ENCODE results near the gene NLRC3. TPM values are rescaled to one million over a fixed set of nuclear protein-coding genes. Genes with fewer than 3 reads are reported as not detected.

The NLRC3 gene
- total RNA-seq, 1 donor from 2014 or later = 5.4 TPM

DNA sequence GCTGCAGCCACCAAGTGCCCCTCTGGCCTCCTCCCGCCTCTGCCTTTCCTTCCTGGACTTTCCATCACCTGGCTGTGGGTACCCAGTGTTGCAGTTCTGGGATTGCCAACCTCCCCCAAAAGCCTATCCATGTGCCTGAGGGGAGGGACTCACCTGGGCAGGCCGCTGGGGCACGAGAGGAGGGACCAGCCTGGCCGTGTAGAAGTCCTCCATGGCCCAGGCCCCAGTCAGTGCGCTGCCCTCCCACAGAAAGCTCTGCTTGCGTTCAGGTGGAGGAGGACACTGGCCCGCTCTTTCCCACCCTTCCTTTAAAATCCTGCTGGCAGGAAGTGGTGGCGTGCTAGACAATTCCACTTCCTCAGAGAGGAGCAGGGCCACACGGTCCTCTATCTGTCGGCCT is 20.0 kb upstream of the NLRC3 start:
- DNase-seq (ENCODE audit: low read depth in 2 of 2) = no peak

- no peak for DNase-seq (ENCODE audit: low read depth in 2 of 2)
Measured at GRCh38 chr16:3596101-3596861, 19.1 kb upstream of the NLRC3 start.

- no peak for DNase-seq (ENCODE audit: low read depth in 2 of 2)
Measured at GRCh38 chr16:3595521-3596021, 18.4 kb upstream of the NLRC3 start.

GRCh38 chr16:3595110-3595486 is 17.9 kb upstream of the NLRC3 start:
- no peak for DNase-seq (ENCODE audit: low read depth in 2 of 2)

DNA sequence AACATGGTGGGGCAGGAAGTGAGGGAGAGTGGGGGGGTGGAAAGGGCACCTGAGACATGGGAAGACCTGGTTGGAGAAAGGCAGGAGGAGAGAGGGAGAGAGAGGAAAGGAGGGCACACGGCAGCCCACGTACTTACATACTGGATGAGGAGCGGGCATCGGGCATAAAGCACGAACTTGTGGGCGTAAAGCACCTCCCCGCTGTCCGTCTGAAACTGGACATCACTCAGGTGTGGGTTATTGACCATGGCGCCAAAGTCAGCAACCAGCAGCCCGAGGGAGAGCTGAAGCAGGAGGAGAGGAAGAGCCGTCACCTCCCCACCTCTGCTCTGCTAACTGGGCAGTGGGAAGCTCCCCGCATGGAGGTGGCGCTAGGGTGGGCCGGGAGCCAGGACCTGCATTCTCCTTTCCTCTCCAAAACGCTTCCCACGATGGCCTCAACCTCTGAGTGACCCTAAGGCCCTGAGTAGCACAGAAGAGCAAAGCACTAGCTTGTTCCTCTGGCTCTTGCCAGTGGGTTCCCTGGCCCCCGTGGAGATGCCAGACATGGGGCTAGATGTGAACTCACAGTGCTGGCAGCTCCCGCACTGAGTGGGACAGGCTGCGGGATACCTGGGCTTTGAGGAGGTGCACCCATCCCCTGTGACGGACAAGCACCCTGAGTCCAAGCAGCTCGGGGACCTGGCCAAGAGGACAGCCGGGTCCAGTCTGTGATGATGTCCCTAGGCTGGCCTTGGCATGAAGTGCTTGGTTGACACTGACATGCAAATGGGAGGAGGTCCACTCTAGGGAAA is 17.3 kb upstream of the NLRC3 start:
- DNase-seq (ENCODE audit: low read depth in 2 of 2) = no peak

DNA sequence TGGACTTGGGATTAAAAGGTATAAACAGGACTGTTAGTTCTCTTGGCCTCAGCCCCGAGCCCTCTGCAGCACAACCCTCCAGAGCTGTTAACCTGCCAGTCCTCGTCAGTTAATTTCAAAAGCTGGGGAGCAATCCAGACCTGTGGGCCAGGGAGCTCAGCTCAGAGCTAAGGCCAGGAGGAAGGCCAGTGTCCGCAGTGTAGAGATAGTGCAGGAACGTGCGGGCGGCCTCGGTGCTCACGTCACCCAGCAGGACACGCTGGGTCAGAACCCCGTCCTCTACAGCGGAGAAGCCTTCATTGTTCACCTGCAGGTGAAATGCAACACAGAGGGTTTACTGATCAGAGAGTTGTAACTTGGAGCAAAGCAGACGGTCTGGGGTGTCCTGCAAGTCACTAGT is 15.4 kb upstream of the NLRC3 start:
- DNase-seq (ENCODE audit: low read depth in 2 of 2) = no peak

- DNase-seq (ENCODE audit: low read depth in 2 of 2) = no peak
Measured at GRCh38 chr16:3591991-3592390, 14.8 kb upstream of the NLRC3 start.

DNA sequence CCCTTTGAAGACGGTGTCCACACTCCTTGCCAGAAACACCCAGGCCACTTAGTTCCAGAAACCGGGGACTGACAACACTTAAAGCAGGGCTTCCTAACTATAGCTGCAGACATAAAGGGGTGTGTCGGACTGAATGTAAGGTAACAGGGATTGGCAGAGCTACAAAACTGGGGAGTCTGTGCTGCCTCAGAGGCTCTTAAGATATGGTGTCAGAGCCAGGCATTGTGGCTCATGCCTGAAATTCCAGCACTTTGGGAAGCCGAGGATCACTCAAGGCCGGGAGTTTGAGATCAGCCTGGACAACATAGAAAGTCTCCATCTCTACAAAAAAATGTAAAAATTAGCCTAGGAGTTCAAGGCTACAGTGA is 14.2 kb upstream of the NLRC3 start:
- DNase-seq (ENCODE audit: low read depth in 2 of 2) = no peak

GRCh38 chr16:3590736-3591435 is 13.7 kb upstream of the NLRC3 start:
- DNase-seq (ENCODE audit: low read depth in 2 of 2) = no peak

DNA sequence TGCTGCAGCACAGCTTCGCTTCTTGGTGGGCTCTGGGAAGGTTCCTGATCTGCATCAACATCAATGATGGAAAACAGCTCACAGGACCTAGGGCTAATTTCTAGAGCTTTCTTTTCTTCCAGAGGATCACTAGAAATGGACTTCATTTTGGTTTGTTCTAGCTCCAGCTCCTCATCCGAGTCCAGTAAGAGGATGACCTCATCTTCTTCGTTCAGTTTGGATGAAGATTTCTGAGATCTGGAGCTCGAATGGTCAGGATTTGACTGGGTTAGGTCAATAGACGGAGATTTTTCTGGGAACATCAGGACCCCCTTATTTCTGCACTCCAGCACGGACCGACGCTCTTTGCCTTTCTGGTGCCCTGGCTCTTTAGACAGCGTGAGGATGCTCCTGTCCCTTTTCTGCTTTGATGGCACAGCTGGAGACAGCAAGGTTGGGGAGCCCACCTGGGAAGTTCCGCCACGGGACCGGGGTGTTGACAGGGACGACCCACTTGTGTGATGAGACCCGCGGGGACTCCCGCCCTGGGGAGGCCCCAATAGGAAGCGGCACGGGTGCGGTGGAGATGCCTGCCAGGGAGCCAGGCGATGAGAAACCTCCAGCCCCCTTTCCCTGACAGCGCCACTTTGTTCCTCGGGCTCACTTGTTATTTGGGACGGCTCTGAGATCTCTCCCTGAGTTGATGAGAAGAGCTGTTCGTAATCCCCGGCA is 12.9 kb upstream of the NLRC3 start:
- no peak for DNase-seq (ENCODE audit: low read depth in 2 of 2)

GRCh38 chr16:3589441-3589921 is 12.3 kb upstream of the NLRC3 start:
- no peak for DNase-seq (ENCODE audit: low read depth in 2 of 2)

GRCh38 chr16:3589001-3589400 is 11.8 kb upstream of the NLRC3 start:
- DNase-seq (ENCODE audit: low read depth in 2 of 2) = no peak

GRCh38 chr16:3587547-3588110 is 10.4 kb upstream of the NLRC3 start:
- no peak for DNase-seq (ENCODE audit: low read depth in 2 of 2)

DNA sequence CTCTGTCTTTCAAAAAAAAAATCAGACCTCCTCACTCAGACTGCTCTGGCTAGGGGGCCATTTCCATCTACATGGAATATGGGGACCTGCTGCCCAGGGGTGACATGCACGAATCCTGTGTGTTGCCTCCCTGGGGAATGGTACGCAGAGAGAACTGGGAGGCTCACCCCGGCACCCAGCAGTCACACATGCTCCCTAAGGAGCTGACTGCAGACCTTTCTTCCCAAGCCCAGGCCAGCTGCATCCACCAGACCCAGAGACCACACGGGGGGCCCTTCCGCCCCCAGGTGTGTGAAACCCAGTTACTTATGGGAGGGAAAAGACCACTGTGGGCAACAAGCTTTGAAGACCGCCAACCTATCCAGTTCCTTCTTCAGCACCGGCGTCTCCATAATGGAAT is 7.2 kb upstream of the NLRC3 start:
- no peak for DNase-seq (ENCODE audit: low read depth in 2 of 2)

GRCh38 chr16:3583303-3584038 is 6.3 kb upstream of the NLRC3 start:
- DNase-seq (ENCODE audit: low read depth in 2 of 2) = no peak

GRCh38 chr16:3582276-3583165 is 5.3 kb upstream of the NLRC3 start:
- no peak for DNase-seq (ENCODE audit: low read depth in 2 of 2)

- DNase-seq (ENCODE audit: low read depth in 2 of 2) = no peak
Measured at GRCh38 chr16:3581392-3581791, 4.2 kb upstream of the NLRC3 start.

DNA sequence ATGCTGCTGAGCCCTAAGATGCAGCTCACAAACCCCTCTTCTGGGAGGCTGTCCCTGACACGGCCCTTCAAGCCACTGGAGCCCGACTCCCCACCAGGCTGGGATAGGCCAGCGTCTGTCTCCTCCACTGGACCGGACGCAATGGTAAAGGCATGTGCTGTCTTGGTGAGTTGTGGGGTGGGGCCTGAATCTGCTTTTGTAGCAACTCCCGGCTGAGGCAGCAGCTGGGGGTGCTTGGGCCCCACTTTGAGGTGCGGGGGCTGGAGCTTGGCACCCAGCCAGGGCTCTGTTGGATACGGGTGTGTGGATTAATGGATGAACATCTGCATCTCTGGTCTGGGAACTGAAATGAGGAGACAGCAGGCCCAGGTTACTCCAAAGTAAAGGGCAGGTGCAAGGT is 3.5 kb upstream of the NLRC3 start:
- no peak for DNase-seq (ENCODE audit: low read depth in 2 of 2)

GRCh38 chr16:3580251-3580651 is 3.0 kb upstream of the NLRC3 start:
- no peak for DNase-seq (ENCODE audit: low read depth in 2 of 2)
